ENCODE data around the gene GJB5.

The GJB5 gene

GRCh38 chr1:34777519-34778321, 22.9 kb downstream of the GJB5 start:
- no peak for DNase-seq

- no peak for DNase-seq
These were observed 23.5 kb downstream of the GJB5 start for GRCh38 chr1:34778381-34778780.

DNA sequence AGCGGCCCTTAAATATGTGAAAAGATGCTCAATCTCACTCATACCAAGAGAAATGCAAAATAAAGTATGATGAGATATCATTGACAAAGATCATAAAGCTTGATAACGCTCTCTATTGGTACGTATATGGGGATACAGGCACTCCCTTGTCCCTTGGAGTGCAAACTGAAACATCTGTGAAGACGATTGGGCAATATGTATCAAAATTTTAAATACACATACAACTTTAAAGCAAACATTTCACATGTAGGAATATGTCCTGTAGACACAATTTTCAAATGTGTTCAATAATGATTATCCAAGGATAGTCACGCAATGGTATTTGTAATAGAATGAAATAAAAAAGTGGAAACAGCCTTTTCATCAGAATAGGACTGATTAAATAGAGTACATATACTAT, 24.2 kb downstream of the GJB5 start:
- DNase-seq: no peak

DNA sequence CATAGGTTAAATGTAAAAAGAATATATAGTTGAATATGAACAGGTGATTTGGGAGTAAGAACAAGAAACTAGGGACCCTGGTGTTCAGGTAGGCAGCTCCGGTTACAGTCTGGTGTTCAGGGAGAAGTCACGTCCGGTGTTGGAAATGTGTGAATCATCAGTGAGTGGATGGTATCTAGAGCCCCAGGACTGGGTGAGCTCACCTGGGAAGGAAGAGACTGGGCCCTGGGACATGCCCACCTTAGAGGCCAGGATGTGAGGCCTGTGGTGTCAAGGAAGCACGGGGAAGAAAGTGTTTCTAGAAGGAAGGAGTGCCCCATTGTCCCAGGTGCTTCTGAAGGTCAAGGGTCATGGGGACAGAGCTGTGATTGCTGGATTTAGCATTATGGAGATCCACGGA, 24.7 kb downstream of the GJB5 start:
- DNase-seq: no peak

- no peak for DNase-seq
These were observed 25.1 kb downstream of the GJB5 start for GRCh38 chr1:34779962-34780361.

GRCh38 chr1:34780528-34780927, 25.7 kb downstream of the GJB5 start:
- no peak for DNase-seq

GRCh38 chr1:34781071-34781843, 26.4 kb downstream of the GJB5 start, which contains the start of gene GJB3:
GJB3 (plus strand) TSS chr1:34781214; CDS start chr1:34784763, 3,549 bp downstream.
- no peak for DNase-seq

- no peak for DNase-seq
These were observed 27.1 kb downstream of the GJB5 start for GRCh38 chr1:34781844-34782391.

GRCh38 chr1:34784751-34785221, 29.9 kb downstream of the GJB5 start:
- no peak for DNase-seq

- DNase-seq: no peak
These were observed 30.5 kb downstream of the GJB5 start for GRCh38 chr1:34785231-34785874.

DNA sequence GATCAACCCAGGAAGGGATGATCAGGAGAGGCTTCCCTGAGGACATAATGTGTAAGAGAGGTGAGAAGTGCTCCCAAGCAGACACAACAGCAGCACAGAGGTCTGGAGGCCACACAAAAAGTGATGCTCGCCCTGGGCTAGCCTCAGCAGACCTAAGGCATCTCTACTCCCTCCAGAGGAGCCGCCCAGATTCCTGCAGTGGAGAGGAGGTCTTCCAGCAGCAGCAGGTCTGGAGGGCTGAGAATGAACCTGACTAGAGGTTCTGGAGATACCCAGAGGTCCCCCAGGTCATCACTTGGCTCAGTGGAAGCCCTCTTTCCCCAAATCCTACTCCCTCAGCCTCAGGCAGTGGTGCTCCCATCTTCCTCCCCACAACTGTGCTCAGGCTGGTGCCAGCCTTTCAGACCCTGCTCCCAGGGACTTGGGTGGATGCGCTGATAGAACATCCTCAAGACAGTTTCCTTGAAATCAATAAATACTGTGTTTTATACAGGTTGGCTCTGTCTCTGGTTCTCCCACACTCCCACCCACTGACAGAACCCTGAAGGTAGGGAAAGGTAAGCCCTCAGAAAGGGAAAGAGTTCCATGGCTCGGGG, 31.1 kb downstream of the GJB5 start:
- no peak for DNase-seq

DNA sequence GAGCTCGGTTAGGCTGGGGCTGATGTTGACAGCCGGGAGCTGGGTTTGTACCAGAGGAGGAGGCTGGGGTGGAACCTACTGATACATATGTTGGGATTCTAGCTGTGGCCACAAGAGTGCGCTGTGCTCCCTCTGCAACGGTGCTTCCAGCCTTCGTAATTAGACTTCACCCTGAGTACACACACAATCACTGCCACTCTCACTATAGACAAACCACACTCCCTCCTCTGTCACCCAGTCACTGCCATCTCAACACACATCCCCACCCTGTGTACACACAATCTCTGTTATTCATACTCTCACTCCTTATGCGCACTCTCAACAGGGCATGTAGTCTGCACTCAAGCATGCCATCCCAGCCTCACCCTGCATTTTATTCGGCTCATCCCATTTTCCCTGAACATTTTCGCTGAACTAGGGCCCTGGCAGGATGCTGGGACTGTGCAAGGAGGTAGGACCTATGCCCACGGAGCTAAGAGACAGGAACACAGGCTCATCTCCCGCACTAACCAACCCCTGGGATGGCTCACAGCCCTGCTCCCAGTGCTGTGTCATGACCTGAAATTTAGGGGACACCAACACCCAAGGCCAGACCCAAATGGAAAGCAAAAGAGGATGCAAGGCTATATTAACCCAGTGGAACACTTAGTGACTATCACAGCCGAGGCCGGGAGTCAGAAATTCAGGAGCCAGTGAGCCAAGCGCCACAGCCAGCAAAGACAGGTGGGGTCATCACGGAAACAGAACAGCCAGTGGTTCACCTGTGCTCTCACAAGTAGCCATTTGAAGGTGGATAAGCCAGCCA, 31.9 kb downstream of the GJB5 start:
- peak; percentile 19 for DNase-seq

DNA sequence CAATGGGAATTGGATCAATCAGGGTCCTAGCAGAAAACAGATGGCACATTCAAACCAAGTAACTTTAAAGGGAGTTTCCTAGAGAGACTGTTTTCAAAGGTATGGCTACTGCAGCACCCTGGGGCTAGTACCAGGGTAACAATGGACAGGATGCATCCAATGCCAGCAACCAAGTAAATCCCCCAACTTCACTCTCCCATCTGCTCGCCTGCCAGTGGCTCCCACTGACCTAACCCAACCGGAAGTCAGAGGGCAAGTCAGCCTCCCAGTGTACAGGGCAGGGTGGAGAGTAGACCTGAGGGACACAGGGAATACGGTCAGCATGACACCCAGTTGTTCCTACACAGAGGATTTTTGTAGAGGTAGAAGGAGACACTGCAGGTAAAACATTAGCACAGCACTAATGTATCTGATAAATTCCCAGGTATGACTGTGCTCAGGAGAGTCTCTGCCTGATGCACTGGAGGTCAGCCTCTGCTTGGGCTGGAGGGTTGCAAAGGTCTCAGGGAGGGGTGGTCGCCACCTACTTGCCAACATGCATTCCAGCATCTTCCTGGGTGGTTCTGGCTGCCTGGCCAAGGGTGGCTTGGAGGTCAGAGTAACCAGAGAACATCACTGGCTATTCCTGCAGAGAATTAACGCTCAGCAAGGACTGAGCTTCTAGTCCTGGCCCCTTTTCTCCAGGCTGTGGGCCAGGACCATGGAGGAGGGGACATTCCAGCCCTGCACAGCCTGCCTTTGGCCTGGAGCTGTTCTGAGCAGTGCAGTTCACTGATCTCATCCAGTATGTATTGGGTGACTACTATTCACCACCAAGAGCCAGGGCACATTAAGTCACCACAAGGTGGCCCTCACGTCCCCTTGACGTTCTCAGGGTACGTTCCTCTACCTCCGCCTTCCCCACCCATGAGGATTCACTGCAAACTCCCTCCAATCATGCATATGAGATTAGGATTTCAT, 32.9 kb downstream of the GJB5 start:
- DNase-seq: no peak

- DNase-seq: no peak
These were observed 36.1 kb downstream of the GJB5 start for GRCh38 chr1:34790985-34791384.

GRCh38 chr1:34792424-34792823, 37.6 kb downstream of the GJB5 start:
- no peak for DNase-seq

GRCh38 chr1:34792868-34793727, 38.3 kb downstream of the GJB5 start, which contains the start of gene GJA4:
GJA4 (plus strand) TSS chr1:34792999; CDS start chr1:34794214, 1,215 bp downstream.
- no peak for DNase-seq

DNA sequence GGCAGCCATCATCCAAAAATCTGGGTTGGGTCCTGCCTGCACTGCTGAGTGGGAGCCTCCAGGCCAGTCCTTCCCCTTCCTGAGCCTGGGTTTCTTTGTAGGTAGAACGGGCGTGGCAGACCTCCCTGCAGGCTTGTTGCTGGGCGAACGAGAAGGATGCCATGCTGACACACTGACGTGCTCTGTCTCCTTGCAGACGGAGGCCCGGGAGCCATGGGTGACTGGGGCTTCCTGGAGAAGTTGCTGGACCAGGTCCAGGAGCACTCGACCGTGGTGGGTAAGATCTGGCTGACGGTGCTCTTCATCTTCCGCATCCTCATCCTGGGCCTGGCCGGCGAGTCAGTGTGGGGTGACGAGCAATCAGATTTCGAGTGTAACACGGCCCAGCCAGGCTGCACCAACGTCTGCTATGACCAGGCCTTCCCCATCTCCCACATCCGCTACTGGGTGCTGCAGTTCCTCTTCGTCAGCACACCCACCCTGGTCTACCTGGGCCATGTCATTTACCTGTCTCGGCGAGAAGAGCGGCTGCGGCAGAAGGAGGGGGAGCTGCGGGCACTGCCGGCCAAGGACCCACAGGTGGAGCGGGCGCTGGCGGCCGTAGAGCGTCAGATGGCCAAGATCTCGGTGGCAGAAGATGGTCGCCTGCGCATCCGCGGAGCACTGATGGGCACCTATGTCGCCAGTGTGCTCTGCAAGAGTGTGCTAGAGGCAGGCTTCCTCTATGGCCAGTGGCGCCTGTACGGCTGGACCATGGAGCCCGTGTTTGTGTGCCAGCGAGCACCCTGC, 39.3 kb downstream of the GJB5 start:
- DNase-seq: no peak

DNA sequence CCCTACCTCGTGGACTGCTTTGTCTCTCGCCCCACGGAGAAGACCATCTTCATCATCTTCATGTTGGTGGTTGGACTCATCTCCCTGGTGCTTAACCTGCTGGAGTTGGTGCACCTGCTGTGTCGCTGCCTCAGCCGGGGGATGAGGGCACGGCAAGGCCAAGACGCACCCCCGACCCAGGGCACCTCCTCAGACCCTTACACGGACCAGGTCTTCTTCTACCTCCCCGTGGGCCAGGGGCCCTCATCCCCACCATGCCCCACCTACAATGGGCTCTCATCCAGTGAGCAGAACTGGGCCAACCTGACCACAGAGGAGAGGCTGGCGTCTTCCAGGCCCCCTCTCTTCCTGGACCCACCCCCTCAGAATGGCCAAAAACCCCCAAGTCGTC, 39.9 kb downstream of the GJB5 start:
- DNase-seq: no peak

DNA sequence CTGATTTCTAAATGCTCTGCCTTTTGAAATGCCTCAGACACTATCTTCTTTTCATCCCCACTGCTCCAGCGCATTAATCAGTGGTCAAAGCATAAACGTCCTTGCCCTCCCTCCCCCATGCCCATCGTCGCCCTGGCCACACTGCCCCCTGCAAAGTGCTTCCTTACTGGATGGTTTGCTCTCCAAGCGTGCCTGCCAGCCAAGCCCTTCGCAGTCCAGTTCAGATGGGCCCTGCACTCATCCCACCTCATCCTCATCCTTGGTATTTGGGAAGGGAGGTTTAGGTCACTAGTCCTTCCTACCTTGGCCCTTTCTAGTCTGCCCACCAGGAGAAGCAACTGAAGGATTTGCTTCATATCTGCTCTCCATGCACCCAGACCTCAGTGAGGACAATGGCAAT, 41.1 kb downstream of the GJB5 start:
- no peak for DNase-seq
